Smooth muscle cell (in vitro differentiated cells): ENCODE data around the gene CHCHD3. TPM values are rescaled to one million over a fixed set of nuclear protein-coding genes. Genes with fewer than 3 reads are reported as not detected.

Source experiments
- DNase-seq: peaks from one replicate; lab custom pipeline; 2025; ENCODE audit not compliant: unreplicated experiment; lab: John Stamatoyannopoulos, UW
- H2AFZ ChIP-seq: fragments of 200-600 bp; sonication (generic); 2 replicates; pipeline ENCODE4 v1.6.0; 2016; ENCODE audit warnings: antibody characterized with exemption, low read depth, mild to moderate bottlenecking
- H3F3A ChIP-seq: fragments of 200-600 bp; sonication (generic); 2 replicates; pipeline ENCODE4 v1.6.0; 2017; ENCODE audit warnings: antibody characterized with exemption, low read depth
- H3K27ac ChIP-seq: fragments of 200-600 bp; sonication (generic); 2 replicates; pipeline ENCODE4 v1.5.1; 2016; ENCODE audit warnings: low read depth, mild to moderate bottlenecking
- H3K27me3 ChIP-seq: fragments of 200-600 bp; sonication (generic); 2 replicates; pipeline ENCODE4 v1.6.1; 2016; ENCODE audit warnings: low read depth, mild to moderate bottlenecking
- H3K36me3 ChIP-seq: fragments of 200-600 bp; sonication (generic); 2 replicates; pipeline ENCODE4 v1.5.1; 2016; ENCODE audit warnings: low read depth
- H3K4me1 ChIP-seq: fragments of 200-600 bp; sonication (generic); 2 replicates; pipeline ENCODE4 v1.5.1; 2016; ENCODE audit warnings: low read depth
- H3K4me2 ChIP-seq: fragments of 200-600 bp; sonication (generic); 2 replicates; pipeline ENCODE4 v1.6.0; 2016; ENCODE audit warnings: mild to moderate bottlenecking
- H3K4me3 ChIP-seq: fragments of 200-600 bp; sonication (generic); 2 replicates; pipeline ENCODE4 v1.5.1; 2016; ENCODE audit warnings: mild to moderate bottlenecking
- H3K79me2 ChIP-seq: fragments of 200-600 bp; sonication (generic); 2 replicates; pipeline ENCODE4 v1.6.0; 2016; ENCODE audit warnings: low read depth, mild to moderate bottlenecking
- H3K9ac ChIP-seq: fragments of 200-600 bp; sonication (generic); 2 replicates; pipeline ENCODE4 v1.6.0; 2016; ENCODE audit warnings: low read depth
- H3K9me3 ChIP-seq: fragments of 200-600 bp; sonication (generic); replicated peaks from 2 replicates; pipeline ENCODE4 v1.5.1; 2016; ENCODE audit warnings: low read depth
- H4K20me1 ChIP-seq: fragments of 200-600 bp; sonication (generic); 2 replicates; pipeline ENCODE4 v1.6.0; 2016; ENCODE audit warnings: low read depth
- CTCF ChIP-seq: fragments of 200-600 bp; sonication (generic); IDR thresholded peaks from 2 replicates; pipeline ENCODE4 v1.5.1; 2017; ENCODE audit warnings: borderline replicate concordance, mild to moderate bottlenecking, antibody characterized with exemption; ENCODE audit not compliant: insufficient read depth, poor library complexity, severe bottlenecking
- WGBS: methylation state at CpG from one replicate; pipeline ENCODE4 v1.1.7; 2016; ENCODE audit warnings: low lambda C conversion rate; 5-methylcytosine and 5-hydroxymethylcytosine counted together
- polyA plus RNA-seq: library from polyadenylated mRNA; unstranded; fragments of >200 nt; fragmentation: Nextera tagmentation; extraction: Ambion mirVana; gene quantifications from 2 replicates; pipeline ENCODE4 v1.2.1, GENCODE V29; 2016
- total RNA-seq: library from RNA; depleted of rRNA; stranded (reverse); fragments of >200 nt; gene quantifications from 2 replicates; pipeline ENCODE4 v1.2.3, GENCODE V29; 2014

CHCHD3 gene
- total and polyA plus RNA-seq, 2 experiments from 2014 or later, result 49.8 to 59.2 TPM

- H3K4me3 ChIP-seq, result no peak overlapping the region
- H3K36me3 ChIP-seq, result no peaks in the 10 kb centered on the region
- H3K9ac ChIP-seq, result no peak overlapping the region
- no peaks in the 10 kb centered on the region for H3F3A ChIP-seq
- peaks cover 60% of the 10 kb centered on the region for H4K20me1 ChIP-seq
- no peak overlapping the region for H2AFZ ChIP-seq
- H3K27me3 ChIP-seq, result no peaks in the 10 kb centered on the region
- TF ChIP-seq CTCF, result no peak
- no peak for DNase-seq
- no peak overlapping the region for H3K27ac ChIP-seq
- no peaks in the 10 kb centered on the region for H3K9me3 ChIP-seq
- H3K79me2 ChIP-seq, result peaks cover 17% of the 10 kb centered on the region
- H3K4me1 ChIP-seq, result peaks cover 18% of the 10 kb centered on the region
- 98% methylated on average over 5 of the region's 5 CpGs for WGBS
- no peak overlapping the region for H3K4me2 ChIP-seq
These were observed 115.0 kb downstream of the CHCHD3 start for GRCh38 chr7:132966754-132967469.

- no peak overlapping the region for H3K4me3 ChIP-seq
- no peaks in the 10 kb centered on the region for H3K27me3 ChIP-seq
- no peaks in the 10 kb centered on the region for H3K36me3 ChIP-seq
- no peaks in the 10 kb centered on the region for H3F3A ChIP-seq
- no peak overlapping the region for H3K9ac ChIP-seq
- H3K9me3 ChIP-seq, result no peaks in the 10 kb centered on the region
- peaks cover 60% of the 10 kb centered on the region for H4K20me1 ChIP-seq
- H3K79me2 ChIP-seq, result peaks cover 17% of the 10 kb centered on the region
- TF ChIP-seq CTCF, result no peak
- DNase-seq, result no peak
- H3K27ac ChIP-seq, result no peak overlapping the region
- H3K4me1 ChIP-seq, result peaks cover 18% of the 10 kb centered on the region
- no peak overlapping the region for H3K4me2 ChIP-seq
- no peak overlapping the region for H2AFZ ChIP-seq
- 94% methylated on average over 3 of the region's 3 CpGs for WGBS
These were observed 115.9 kb downstream of the CHCHD3 start for GRCh38 chr7:132965951-132966350.

GRCh38 chr7:132964876-132965275, 117.0 kb downstream of the CHCHD3 start:
- H3K79me2 ChIP-seq, result peaks cover 11% of the 10 kb centered on the region
- no peak overlapping the region for H2AFZ ChIP-seq
- H3K36me3 ChIP-seq, result no peaks in the 10 kb centered on the region
- peaks cover 18% of the 10 kb centered on the region for H3K4me1 ChIP-seq
- no peaks in the 10 kb centered on the region for H3K27me3 ChIP-seq
- H3K9ac ChIP-seq, result no peak overlapping the region
- 91% methylated on average over 6 of the region's 6 CpGs for WGBS
- peaks cover 56% of the 10 kb centered on the region for H4K20me1 ChIP-seq
- H3K9me3 ChIP-seq, result no peaks in the 10 kb centered on the region
- H3F3A ChIP-seq, result no peaks in the 10 kb centered on the region
- no peak overlapping the region for H3K27ac ChIP-seq
- no peak overlapping the region for H3K4me3 ChIP-seq
- no peak for TF ChIP-seq CTCF
- no peak for DNase-seq
- no peak overlapping the region for H3K4me2 ChIP-seq

- H3K9ac ChIP-seq, result no peak overlapping the region
- peaks cover 12% of the 10 kb centered on the region for H4K20me1 ChIP-seq
- no peak overlapping the region for H3K4me3 ChIP-seq
- DNase-seq, result no peak
- no peak overlapping the region for H3K4me2 ChIP-seq
- no peak for TF ChIP-seq CTCF
- peaks cover 3% of the 10 kb centered on the region for H3K4me1 ChIP-seq
- 98% methylated on average over 6 of the region's 6 CpGs for WGBS
- no peak overlapping the region for H2AFZ ChIP-seq
- no peaks in the 10 kb centered on the region for H3K27me3 ChIP-seq
- no peaks in the 10 kb centered on the region for H3F3A ChIP-seq
- no peaks in the 10 kb centered on the region for H3K9me3 ChIP-seq
- no peaks in the 10 kb centered on the region for H3K36me3 ChIP-seq
- peaks cover 7% of the 10 kb centered on the region for H3K79me2 ChIP-seq
- no peak overlapping the region for H3K27ac ChIP-seq
These were observed 122.0 kb downstream of the CHCHD3 start for GRCh38 chr7:132959891-132960290.
